Measurements from ENCODE around the gene IFNGR2.

- TF ChIP-seq GATA3 (IDR thresholded peaks at IDR 0.05; ENCODE audit: low read depth, low read length) (no peak), GATA2 (IDR thresholded peaks at IDR 0.05; ENCODE audit: low read depth, low read length) (no peak)
These were observed 38.6 kb downstream of the IFNGR2 start for GRCh38 chr21:33441489-33442477.
